IMR-90 (cell line): ENCODE results near the gene TPI1.

ENCODE experiments used
- BHLHE40 ChIP-seq: fragments of 150-350 bp; IDR thresholded peaks from 2 replicates; pipeline ENCODE4 v1.6.1; 2016; ENCODE audit warnings: mild to moderate bottlenecking, low read depth, low read length
- CTCF ChIP-seq: conservative IDR thresholded peaks from 2 replicates; pipeline ENCODE4 v1.5.1; 2012; ENCODE audit warnings: mild to moderate bottlenecking, low read depth, low read length, improper control_type of control experiment
- MAFK ChIP-seq: IDR thresholded peaks from 2 replicates; pipeline ENCODE4 v1.6.1; 2012; ENCODE audit warnings: low read depth, low read length, improper control_type of control experiment
- MAZ ChIP-seq: IDR thresholded peaks from 2 replicates; pipeline ENCODE4 v1.6.1; 2012; ENCODE audit warnings: low read depth, mild to moderate bottlenecking, low read length, improper control_type of control experiment, moderate library complexity, borderline replicate concordance
- POLR2A ChIP-seq: IDR thresholded peaks from 2 replicates; pipeline ENCODE4 v1.6.1; 2012; ENCODE audit warnings: mild to moderate bottlenecking, low read depth, low read length
- RCOR1 ChIP-seq: IDR thresholded peaks from 2 replicates; pipeline ENCODE4 v1.6.1; 2012; ENCODE audit warnings: mild to moderate bottlenecking, low read length, improper control_type of control experiment; ENCODE audit not compliant: insufficient replicate concordance
- USF2 ChIP-seq: fragments of 150-350 bp; IDR thresholded peaks from 2 replicates; pipeline ENCODE4 v1.6.1; 2017; ENCODE audit warnings: mild to moderate bottlenecking, antibody characterized with exemption, low read length, low read depth

- TF ChIP-seq MAFK (no peak), POLR2A (no peak), CTCF (no peak), USF2 (no peak), RCOR1 (no peak), MAZ (no peak), BHLHE40 (no peak)
Observed at GRCh38 chr12:6861391-6861790, 5.9 kb upstream of the TPI1 start.
